ENCODE measurements around the gene PFN1. TPM values are rescaled to one million over a fixed set of nuclear protein-coding genes. Genes with fewer than 3 reads are reported as not detected.

PFN1 gene
- total and polyA plus RNA-seq, 7 donors, result 690 to 1,404 (median 911) TPM

GRCh38 chr17:4972322-4972721, 24.0 kb upstream of the PFN1 start:
- peaks cover 0 to 35% (median 32%) of the 10 kb centered on the region in 4 donors for H3K4me1 ChIP-seq
- intact Hi-C loops (cut with DNase I), result no loop called here
- peaks cover 26 to 58% (median 38%) of the 10 kb centered on the region in 4 donors for H3K36me3 ChIP-seq
- peak; percentile 69 for DNase-seq
- 93 to 94% methylated on average over 12 of the region's 12 CpGs for WGBS, 2 donors
- H3K4me3 ChIP-seq, result no peak overlapping the region
- no peak for TF ChIP-seq CTCF (IDR thresholded peaks at IDR 0.05)
- no peak for TF ChIP-seq POLR2AphosphoS5 (IDR thresholded peaks at IDR 0.05)
- no peak for TF ChIP-seq EP300 (IDR thresholded peaks at IDR 0.05)
- no peaks in the 10 kb centered on the region for H3K9me3 ChIP-seq
- H3K27ac ChIP-seq, result peak overlapping the region; percentile 31 to 97 (median 46)
- H3K27me3 ChIP-seq, result no peaks in the 10 kb centered on the region

- H3K4me3 ChIP-seq, result no peak overlapping the region
- no peaks in the 10 kb centered on the region for H3K9me3 ChIP-seq
- DNase-seq, result peak; percentile 74
- no peak for TF ChIP-seq POLR2AphosphoS5 (IDR thresholded peaks at IDR 0.05)
- TF ChIP-seq CTCF (IDR thresholded peaks at IDR 0.05), result no peak
- no peak for TF ChIP-seq POLR2A (IDR thresholded peaks at IDR 0.05)
- TF ChIP-seq EP300 (IDR thresholded peaks at IDR 0.05), result no peak
- 91 to 93% methylated on average over 6 of the region's 6 CpGs for WGBS, 2 donors
- intact Hi-C loops (cut with DNase I), result no loop called here
- H3K27me3 ChIP-seq, result no peaks in the 10 kb centered on the region
- peaks cover 21 to 53% (median 33%) of the 10 kb centered on the region in 4 donors for H3K36me3 ChIP-seq
- H3K27ac ChIP-seq, result peak overlapping the region; percentile 31 to 97 (median 46)
- H3K4me1 ChIP-seq, result peaks cover 0 to 35% (median 32%) of the 10 kb centered on the region in 4 donors
Observed at GRCh38 chr17:4971826-4972225, 23.5 kb upstream of the PFN1 start.

GRCh38 chr17:4970273-4970672, 21.9 kb upstream of the PFN1 start:
- peak; percentile 63 for DNase-seq
- peak overlapping the region; percentile 91 to 97 (median 95) for H3K27ac ChIP-seq
- H3K4me1 ChIP-seq, result peaks cover 0 to 49% (median 45%) of the 10 kb centered on the region in 4 donors

GRCh38 chr17:4969551-4970173, 21.3 kb upstream of the PFN1 start:
- intact Hi-C loops (cut with DNase I), result loop anchor here (1.0 to 2.0 kb wide), 2 partner anchors 9 to 17 kb away; partner anchors contain the start of gene CAMTA2
- Histone ChIP-seq H3K9me3 (no peaks in the 10 kb centered on the region), H3K4me1 (peaks cover 0 to 55% (median 46%) of the 10 kb centered on the region in 4 donors), H3K36me3 (peaks cover 16 to 40% (median 28%) of the 10 kb centered on the region in 4 donors), H3K4me3 (peak overlapping the region in 2 of 4 donors; percentile 68 to 71), H3K27me3 (no peaks in the 10 kb centered on the region), H3K27ac (peak overlapping the region; percentile 91 to 97 (median 95))
- DNase-seq, result no peak
- WGBS, 2 donors, result 82 to 88% methylated on average over 16 of the region's 16 CpGs
- TF ChIP-seq POLR2AphosphoS5 (IDR thresholded peaks at IDR 0.05) (peak in 1 of 4 donors; percentile 16), POLR2A (IDR thresholded peaks at IDR 0.05) (no peak)

More at GRCh38 chr17:4970273-4970672, 21.9 kb upstream of the PFN1 start:
- H3K4me3 ChIP-seq, result no peak overlapping the region
- H3K27me3 ChIP-seq, result no peaks in the 10 kb centered on the region
- 95 to 96% methylated on average over 8 of the region's 8 CpGs for WGBS, 2 donors
- no peaks in the 10 kb centered on the region for H3K9me3 ChIP-seq
- peaks cover 16 to 42% (median 28%) of the 10 kb centered on the region in 4 donors for H3K36me3 ChIP-seq
- TF ChIP-seq POLR2AphosphoS5 (IDR thresholded peaks at IDR 0.05) (no peak), EP300 (IDR thresholded peaks at IDR 0.05) (no peak), POLR2A (IDR thresholded peaks at IDR 0.05) (no peak), CTCF (IDR thresholded peaks at IDR 0.05) (no peak)
- intact Hi-C loops (cut with DNase I), result loop anchor here (1.0 kb wide), 1 partner anchor 8 kb away; no protein-coding TSS in a partner anchor

GRCh38 chr17:4969047-4969550, 20.8 kb upstream of the PFN1 start:
- intact Hi-C loops (cut with DNase I), result loop anchor here (2.0 kb wide), 1 partner anchor 18 kb away; the partner anchor contains the start of gene CAMTA2
- peak overlapping the region; percentile 91 to 97 (median 95) for H3K27ac ChIP-seq
- no peaks in the 10 kb centered on the region for H3K27me3 ChIP-seq
- peak; percentile 74 for DNase-seq
- H3K36me3 ChIP-seq, result peaks cover 14 to 35% (median 25%) of the 10 kb centered on the region in 4 donors
- peak overlapping the region; percentile 66 to 71 (median 69) for H3K4me3 ChIP-seq
- TF ChIP-seq POLR2AphosphoS5 (IDR thresholded peaks at IDR 0.05) (peak; percentile 49 to 78 (median 68)), POLR2A (IDR thresholded peaks at IDR 0.05) (no peak)
- no peaks in the 10 kb centered on the region for H3K9me3 ChIP-seq
- peaks cover 0 to 55% (median 43%) of the 10 kb centered on the region in 4 donors for H3K4me1 ChIP-seq
- 78 to 84% methylated on average over 15 of the region's 15 CpGs for WGBS, 2 donors
